HG03135 (cell line): ENCODE data around the gene ONECUT3.

Experiments used
- ATAC-seq: cut with Tn5 transposase; IDR thresholded peaks from one replicate; pipeline ENCODE4 v1.9.1; 2021; ENCODE audit warnings: mild to moderate bottlenecking, moderate library complexity; ENCODE audit not compliant: unreplicated experiment

Gene ONECUT3

GRCh38 chr19:1767464-1767933, 14.2 kb downstream of the ONECUT3 start:
- ATAC-seq: no peak

- no peak for ATAC-seq
Measured at GRCh38 chr19:1768248-1768647, 14.9 kb downstream of the ONECUT3 start.

- ATAC-seq: no peak
Measured at GRCh38 chr19:1768918-1769644, 15.8 kb downstream of the ONECUT3 start.

- no peak for ATAC-seq
Measured at GRCh38 chr19:1769645-1769985, 16.3 kb downstream of the ONECUT3 start.

- ATAC-seq: no peak
Measured at GRCh38 chr19:1770866-1771576, 17.7 kb downstream of the ONECUT3 start.

GRCh38 chr19:1773184-1773583, 19.9 kb downstream of the ONECUT3 start:
- no peak for ATAC-seq

- no peak for ATAC-seq
Measured at GRCh38 chr19:1774989-1775772, 21.9 kb downstream of the ONECUT3 start.

GRCh38 chr19:1775951-1776605, 22.8 kb downstream of the ONECUT3 start:
- no peak for ATAC-seq

- ATAC-seq: no peak
Measured at GRCh38 chr19:1776606-1777147, 23.4 kb downstream of the ONECUT3 start.

GRCh38 chr19:1777149-1777548, 23.8 kb downstream of the ONECUT3 start:
- ATAC-seq: no peak

GRCh38 chr19:1779574-1779973, 26.3 kb downstream of the ONECUT3 start:
- no peak for ATAC-seq

- ATAC-seq: no peak
Measured at GRCh38 chr19:1780272-1780958, 27.1 kb downstream of the ONECUT3 start.

GRCh38 chr19:1782521-1782920, 29.2 kb downstream of the ONECUT3 start:
- no peak for ATAC-seq

- ATAC-seq: no peak
Measured at GRCh38 chr19:1783354-1783753, 30.0 kb downstream of the ONECUT3 start.

- ATAC-seq: no peak
Measured at GRCh38 chr19:1783874-1784273, 30.6 kb downstream of the ONECUT3 start.

GRCh38 chr19:1785310-1785709, 32.0 kb downstream of the ONECUT3 start:
- no peak for ATAC-seq

- ATAC-seq: no peak
Measured at GRCh38 chr19:1786668-1787067, 33.4 kb downstream of the ONECUT3 start.

GRCh38 chr19:1787116-1787515, 33.8 kb downstream of the ONECUT3 start:
- no peak for ATAC-seq

GRCh38 chr19:1789261-1790041, 36.1 kb downstream of the ONECUT3 start:
- no peak for ATAC-seq
